ENCODE measurements around the gene PCBP3.
"Not testable (repeated sequence)": the region's sequence is repeated elsewhere in the genome, so short reads cannot be mapped to it uniquely, and the experiment has no call there.

PCBP3 gene

GRCh38 chr21:45788198-45788597 is 144.7 kb downstream of the PCBP3 start:
- no peak for DNase-seq (ENCODE audit: low read depth in 2 of 2)

GRCh38 chr21:45788637-45789506 is 145.3 kb downstream of the PCBP3 start:
- no peak for DNase-seq (ENCODE audit: low read depth in 2 of 2)

- DNase-seq (ENCODE audit: low read depth in 2 of 2) = no peak
Observed at GRCh38 chr21:45790427-45790826, 146.9 kb downstream of the PCBP3 start.

- no peak for DNase-seq (ENCODE audit: low read depth in 2 of 2)
Observed at GRCh38 chr21:45791562-45792418, 148.3 kb downstream of the PCBP3 start.

GRCh38 chr21:45792682-45793383 is 149.3 kb downstream of the PCBP3 start:
- DNase-seq (ENCODE audit: low read depth in 2 of 2) = no peak

- DNase-seq (ENCODE audit: low read depth in 2 of 2) = no peak
Observed at GRCh38 chr21:45794027-45794426, 150.5 kb downstream of the PCBP3 start.

GRCh38 chr21:45796003-45796402 is 152.5 kb downstream of the PCBP3 start:
- DNase-seq (ENCODE audit: low read depth in 2 of 2) = no peak

GRCh38 chr21:45797338-45797737 is 153.8 kb downstream of the PCBP3 start:
- DNase-seq (ENCODE audit: low read depth in 2 of 2) = no peak

- DNase-seq (ENCODE audit: low read depth in 2 of 2) = no peak
Observed at GRCh38 chr21:45799765-45800338, 156.3 kb downstream of the PCBP3 start.

- no peak for DNase-seq (ENCODE audit: low read depth in 2 of 2)
Observed at GRCh38 chr21:45800339-45801080, 157.0 kb downstream of the PCBP3 start.

- DNase-seq (ENCODE audit: low read depth in 2 of 2) = no peak
Observed at GRCh38 chr21:45801129-45801964, 157.8 kb downstream of the PCBP3 start.

GRCh38 chr21:45801989-45802388 is 158.5 kb downstream of the PCBP3 start:
- no peak for DNase-seq (ENCODE audit: low read depth in 2 of 2)

GRCh38 chr21:45802425-45802824 is 158.9 kb downstream of the PCBP3 start:
- no peak for DNase-seq (ENCODE audit: low read depth in 2 of 2)

GRCh38 chr21:45802956-45803617 is 159.6 kb downstream of the PCBP3 start:
- no peak for DNase-seq (ENCODE audit: low read depth in 2 of 2)

- no peak for DNase-seq (ENCODE audit: low read depth in 2 of 2)
Observed at GRCh38 chr21:45803618-45804340, 160.3 kb downstream of the PCBP3 start.

- DNase-seq (ENCODE audit: low read depth in 2 of 2) = no peak
Observed at GRCh38 chr21:45804809-45805313, 161.3 kb downstream of the PCBP3 start.

- no peak for DNase-seq (ENCODE audit: low read depth in 2 of 2)
Observed at GRCh38 chr21:45805321-45805720, 161.8 kb downstream of the PCBP3 start.

GRCh38 chr21:45806042-45806441 is 162.5 kb downstream of the PCBP3 start:
- DNase-seq (ENCODE audit: low read depth in 2 of 2) = no peak

- not testable (repeated sequence) for DNase-seq (ENCODE audit: low read depth in 2 of 2)
Observed at GRCh38 chr21:45808663-45809062, 165.1 kb downstream of the PCBP3 start.
